Testis (tissue), 3 donors: ENCODE measurements around the gene THBS4. TPM values are rescaled to one million over a fixed set of nuclear protein-coding genes. Genes with fewer than 3 reads are reported as not detected.

ENCODE experiments used
- DNase-seq: peaks from one replicate; pipeline ENCODE4 v3.0.0-alpha.2; 2019
- H3K27ac ChIP-seq, 2 donors: fragments of 200-600 bp; sonication (generic); one replicate each; pipeline ENCODE4 v1.5.1; 2019
- H3K27me3 ChIP-seq: fragments of 200-600 bp; sonication (generic); one replicate; pipeline ENCODE4 v1.5.1; 2019
- H3K36me3 ChIP-seq: fragments of 200-600 bp; sonication (generic); one replicate; pipeline ENCODE4 v1.5.1; 2017; ENCODE audit warnings: low read depth; ENCODE audit errors: missing control alignments
- H3K4me1 ChIP-seq: fragments of 200-600 bp; sonication (generic); one replicate; pipeline ENCODE4 v1.5.1; 2019
- H3K4me3 ChIP-seq, 2 donors: fragments of 200-600 bp; sonication (generic); one replicate each; pipeline ENCODE4 v1.5.1; 2017 to 2019
- H3K9me3 ChIP-seq: fragments of 200-600 bp; sonication (generic); one replicate; pipeline ENCODE4 v1.5.1; 2017
- POLR2A ChIP-seq: fragments of 450-650 bp; IDR thresholded peaks from one replicate; pipeline ENCODE4 v1.6.1; 2017; ENCODE audit warnings: antibody characterized with exemption, mild to moderate bottlenecking, moderate library complexity
- WGBS, 2 donors: methylation state at CpG; one replicate each; pipeline ENCODE4 v1.1.5; 2018; 5-methylcytosine and 5-hydroxymethylcytosine counted together
- intact Hi-C: fragments of 100-400 bp; cut with DNase I; formaldehyde crosslinking; loops from one replicate; pipeline ENCODE4 v1.15.1; 2023; ENCODE audit warnings: low total_unique reads
- polyA plus RNA-seq: library from polyadenylated mRNA; stranded (reverse); fragments of 350-450 nt; fragmentation: Illumina TruSeq; extraction: RNeasy Lipid Tissue Mini Kit (QIAGEN cat#74804); gene quantifications from one replicate; pipeline ENCODE4 v1.2.3, GENCODE V29; 2014; ENCODE audit warnings: low read depth, low replicate concordance; ENCODE audit not compliant: insufficient read depth
- total RNA-seq, 2 donors: library from RNA; depleted of rRNA; stranded (reverse); fragments of >200 nt; gene quantifications; one replicate each; pipeline ENCODE4 v1.2.3, GENCODE V29; 2016
- TF ChIP-seq, protein P1 (sequence below), 3 experiments: fragments of 450-650 bp in 2 of 3; fragments of 200-600 bp in 1 of 3; sonication (generic) in 1 of 3; IDR thresholded peaks; one replicate each; pipeline ENCODE4 v1.5.1; 2016 to 2019; ENCODE audit warnings: antibody characterized with exemption in 3 of 3, mild to moderate bottlenecking in 2 of 3, moderate library complexity in 1 of 3

Gene THBS4
- total and polyA plus RNA-seq, 3 donors from 2014 or later, result 14.1 to 62.5 (median 18.3) TPM

GRCh38 chr5:80034559-80034958 is 589 bp upstream of the THBS4 start:
- no peaks in the 10 kb centered on the region for H3K4me1 ChIP-seq
- H3K27ac ChIP-seq, result no peak overlapping the region
- H3K36me3 ChIP-seq, result no peaks in the 10 kb centered on the region
- intact Hi-C loops, result no loop called here
- no peaks in the 10 kb centered on the region for H3K9me3 ChIP-seq
- DNase-seq, result no peak
- peak overlapping the region; percentile 39 to 50 for H3K4me3 ChIP-seq
- TF ChIP-seq, protein P1, sequence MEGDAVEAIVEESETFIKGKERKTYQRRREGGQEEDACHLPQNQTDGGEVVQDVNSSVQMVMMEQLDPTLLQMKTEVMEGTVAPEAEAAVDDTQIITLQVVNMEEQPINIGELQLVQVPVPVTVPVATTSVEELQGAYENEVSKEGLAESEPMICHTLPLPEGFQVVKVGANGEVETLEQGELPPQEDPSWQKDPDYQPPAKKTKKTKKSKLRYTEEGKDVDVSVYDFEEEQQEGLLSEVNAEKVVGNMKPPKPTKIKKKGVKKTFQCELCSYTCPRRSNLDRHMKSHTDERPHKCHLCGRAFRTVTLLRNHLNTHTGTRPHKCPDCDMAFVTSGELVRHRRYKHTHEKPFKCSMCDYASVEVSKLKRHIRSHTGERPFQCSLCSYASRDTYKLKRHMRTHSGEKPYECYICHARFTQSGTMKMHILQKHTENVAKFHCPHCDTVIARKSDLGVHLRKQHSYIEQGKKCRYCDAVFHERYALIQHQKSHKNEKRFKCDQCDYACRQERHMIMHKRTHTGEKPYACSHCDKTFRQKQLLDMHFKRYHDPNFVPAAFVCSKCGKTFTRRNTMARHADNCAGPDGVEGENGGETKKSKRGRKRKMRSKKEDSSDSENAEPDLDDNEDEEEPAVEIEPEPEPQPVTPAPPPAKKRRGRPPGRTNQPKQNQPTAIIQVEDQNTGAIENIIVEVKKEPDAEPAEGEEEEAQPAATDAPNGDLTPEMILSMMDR (IDR thresholded peaks at IDR 0.05), result no peak
- no peak for TF ChIP-seq POLR2A
- WGBS, 2 donors, result 20 to 22% methylated on average over 8 of the region's 8 CpGs
- H3K27me3 ChIP-seq, result no peaks in the 10 kb centered on the region

DNA sequence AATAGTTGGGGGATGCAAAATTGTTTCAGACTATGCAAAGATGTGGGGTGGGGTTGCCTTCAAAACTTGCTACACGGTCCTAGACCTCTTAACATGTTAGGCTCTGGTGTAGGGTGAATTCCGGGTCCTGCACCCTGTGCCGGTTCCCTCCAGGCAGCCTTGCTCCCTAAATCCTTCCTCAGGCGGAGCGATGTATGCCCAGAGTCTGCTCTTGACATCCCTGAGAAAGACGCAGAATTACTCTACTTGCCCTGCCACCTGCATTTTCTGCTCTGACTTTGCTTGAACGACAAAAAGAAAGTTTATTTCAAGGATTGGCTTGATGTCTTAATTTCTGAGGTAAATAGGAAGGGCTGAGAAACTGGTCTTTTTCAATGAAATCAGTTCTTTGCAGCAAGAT is 691 bp downstream of the THBS4 start:
- Histone ChIP-seq H3K27ac (no peak overlapping the region), H3K36me3 (no peaks in the 10 kb centered on the region), H3K9me3 (no peaks in the 10 kb centered on the region), H3K4me1 (no peaks in the 10 kb centered on the region), H3K27me3 (no peaks in the 10 kb centered on the region), H3K4me3 (peak overlapping the region; percentile 39 to 50)
- TF ChIP-seq, protein P1 (IDR thresholded peaks at IDR 0.05), result no peak
- TF ChIP-seq POLR2A, result no peak
- DNase-seq, result no peak
- intact Hi-C loops, result no loop called here
- WGBS, 2 donors, result 56 to 68% methylated on average over 7 of the region's 7 CpGs

DNA sequence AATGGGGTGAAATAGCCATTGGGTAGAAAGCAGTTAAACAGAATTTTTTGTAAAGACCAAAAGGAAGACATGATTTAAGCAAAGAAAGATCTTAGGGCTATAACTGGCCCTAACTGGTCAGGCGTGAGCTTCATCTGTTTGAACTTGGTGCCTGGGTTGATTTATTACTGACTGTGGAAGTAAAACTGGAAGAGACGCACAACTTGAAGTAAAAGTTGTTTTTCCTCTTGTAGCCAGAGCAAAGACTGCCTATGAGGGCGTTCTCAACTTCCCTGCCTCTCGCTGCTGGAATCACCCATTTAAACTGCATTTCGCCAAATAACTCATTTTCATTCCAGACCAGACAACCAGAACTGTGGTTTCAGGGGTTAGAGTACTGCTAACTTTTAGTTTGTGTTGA is 1.5 kb downstream of the THBS4 start:
- no peaks in the 10 kb centered on the region for H3K9me3 ChIP-seq
- no peak for TF ChIP-seq POLR2A
- TF ChIP-seq, protein P1 (IDR thresholded peaks at IDR 0.05), result no peak

DNA sequence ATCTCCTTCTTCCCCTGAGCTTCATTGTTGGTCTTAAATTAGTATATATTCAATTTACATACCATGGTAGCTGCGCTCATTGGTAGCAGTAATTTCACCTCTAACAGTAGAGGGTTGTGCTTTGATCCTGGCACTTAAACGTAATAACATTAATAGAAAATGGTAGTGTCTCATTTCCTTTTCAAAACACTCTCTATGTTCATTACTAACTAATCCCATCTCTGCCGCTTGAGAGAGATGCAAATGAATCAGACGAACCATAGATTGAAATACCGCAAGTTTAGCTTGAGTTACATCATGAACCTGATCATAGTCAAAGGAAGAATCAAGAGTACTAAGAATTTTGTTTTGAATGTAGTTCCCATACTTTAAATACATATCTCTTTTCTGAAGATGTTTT is 2.2 kb downstream of the THBS4 start:
- no peaks in the 10 kb centered on the region for H3K27me3 ChIP-seq
- H3K4me3 ChIP-seq, result no peak overlapping the region
- intact Hi-C loops, result no loop called here
- DNase-seq, result no peak
- H3K4me1 ChIP-seq, result no peaks in the 10 kb centered on the region
- H3K9me3 ChIP-seq, result no peaks in the 10 kb centered on the region
- TF ChIP-seq, protein P1 (IDR thresholded peaks at IDR 0.05), result no peak
- no peak for TF ChIP-seq POLR2A
- WGBS, 2 donors, result 82 to 85% methylated on average over 5 of the region's 5 CpGs
- H3K36me3 ChIP-seq, result no peaks in the 10 kb centered on the region
- no peak overlapping the region for H3K27ac ChIP-seq

More for the DNA sequence above, 1.5 kb downstream of the THBS4 start:
- Histone ChIP-seq H3K4me1 (no peaks in the 10 kb centered on the region), H3K36me3 (no peaks in the 10 kb centered on the region), H3K4me3 (no peak overlapping the region), H3K27ac (no peak overlapping the region), H3K27me3 (no peaks in the 10 kb centered on the region)
- no peak for DNase-seq
- WGBS, 2 donors, result 67 to 73% methylated on average over 5 of the region's 5 CpGs
- intact Hi-C loops, result no loop called here

- TF ChIP-seq, protein P1 (IDR thresholded peaks at IDR 0.05), result no peak
- no peak for TF ChIP-seq POLR2A
- DNase-seq, result no peak
- no peaks in the 10 kb centered on the region for H3K36me3 ChIP-seq
- H3K4me1 ChIP-seq, result no peaks in the 10 kb centered on the region
- intact Hi-C loops, result no loop called here
- no peaks in the 10 kb centered on the region for H3K9me3 ChIP-seq
- no peak overlapping the region for H3K4me3 ChIP-seq
- H3K27ac ChIP-seq, result no peak overlapping the region
- 79 to 88% methylated on average over 2 of the region's 2 CpGs for WGBS, 2 donors
- H3K27me3 ChIP-seq, result no peaks in the 10 kb centered on the region
Observed at GRCh38 chr5:80039650-80040049, 4.5 kb downstream of the THBS4 start.
